ENCODE measurements around the gene PMM2. TPM values are rescaled to one million over a fixed set of nuclear protein-coding genes. Genes with fewer than 3 reads are reported as not detected.

The PMM2 gene
- total RNA-seq, 4 donors from 2014 or later, result 20.0 to 33.0 (median 25.7) TPM

DNA sequence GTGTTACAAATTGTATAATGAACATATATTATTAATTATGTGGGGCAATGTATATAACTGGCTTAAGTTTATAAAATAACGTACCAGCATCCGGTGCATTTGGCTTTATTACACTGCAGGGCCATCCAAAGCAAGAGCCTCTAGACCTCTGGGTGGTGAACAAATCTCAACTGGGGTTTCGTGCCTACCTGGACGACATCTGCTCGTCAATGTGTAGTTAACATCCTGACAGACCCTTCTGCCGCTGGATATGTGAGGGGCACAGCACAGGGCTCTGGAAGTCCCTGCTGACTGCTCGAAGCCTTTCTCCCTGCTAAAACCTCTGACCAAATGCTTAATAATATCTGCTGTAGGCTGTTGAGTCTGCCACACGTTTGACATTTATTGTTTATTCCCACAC is 2.5 kb upstream of the PMM2 start:
- H3K4me1 ChIP-seq, result peaks cover 35% of the 10 kb centered on the region
- H3K36me3 ChIP-seq, result no peaks in the 10 kb centered on the region
- H3K27me3 ChIP-seq, result no peaks in the 10 kb centered on the region
- DNase-seq (ENCODE audit: low spot score in 2 of 2), result no peak
- H3K4me3 ChIP-seq, result no peak overlapping the region
- H3K9me3 ChIP-seq, result no peaks in the 10 kb centered on the region
- H3K27ac ChIP-seq, result no peak overlapping the region
- TF ChIP-seq POLR2AphosphoS5 (IDR thresholded peaks at IDR 0.05) (no peak), EP300 (IDR thresholded peaks at IDR 0.05) (no peak), POLR2A (IDR thresholded peaks at IDR 0.05) (no peak)
- TF ChIP-seq, protein P1, sequence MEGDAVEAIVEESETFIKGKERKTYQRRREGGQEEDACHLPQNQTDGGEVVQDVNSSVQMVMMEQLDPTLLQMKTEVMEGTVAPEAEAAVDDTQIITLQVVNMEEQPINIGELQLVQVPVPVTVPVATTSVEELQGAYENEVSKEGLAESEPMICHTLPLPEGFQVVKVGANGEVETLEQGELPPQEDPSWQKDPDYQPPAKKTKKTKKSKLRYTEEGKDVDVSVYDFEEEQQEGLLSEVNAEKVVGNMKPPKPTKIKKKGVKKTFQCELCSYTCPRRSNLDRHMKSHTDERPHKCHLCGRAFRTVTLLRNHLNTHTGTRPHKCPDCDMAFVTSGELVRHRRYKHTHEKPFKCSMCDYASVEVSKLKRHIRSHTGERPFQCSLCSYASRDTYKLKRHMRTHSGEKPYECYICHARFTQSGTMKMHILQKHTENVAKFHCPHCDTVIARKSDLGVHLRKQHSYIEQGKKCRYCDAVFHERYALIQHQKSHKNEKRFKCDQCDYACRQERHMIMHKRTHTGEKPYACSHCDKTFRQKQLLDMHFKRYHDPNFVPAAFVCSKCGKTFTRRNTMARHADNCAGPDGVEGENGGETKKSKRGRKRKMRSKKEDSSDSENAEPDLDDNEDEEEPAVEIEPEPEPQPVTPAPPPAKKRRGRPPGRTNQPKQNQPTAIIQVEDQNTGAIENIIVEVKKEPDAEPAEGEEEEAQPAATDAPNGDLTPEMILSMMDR (IDR thresholded peaks at IDR 0.05), result no peak
- 88% methylated on average over 8 of the region's 8 CpGs for WGBS

DNA sequence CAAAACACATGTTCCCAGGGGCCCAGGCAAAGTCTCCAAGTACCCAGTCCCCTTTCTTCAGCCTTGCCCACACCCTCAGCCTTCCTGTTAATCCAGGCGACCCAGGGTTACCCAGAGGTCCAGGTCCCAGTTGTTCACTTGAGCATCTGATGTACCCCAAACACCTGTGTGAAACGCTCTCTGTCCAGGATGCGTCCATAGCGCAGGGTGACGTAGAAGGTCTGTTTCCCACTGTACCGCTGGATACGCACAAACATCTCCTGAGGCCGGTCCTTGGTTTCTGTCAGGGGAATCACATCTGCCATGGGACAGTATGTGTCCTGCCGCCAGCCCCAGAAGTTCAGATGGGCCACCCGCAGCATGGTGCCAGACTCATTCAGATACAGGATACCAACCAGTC is 1.8 kb upstream of the PMM2 start:
- 94% methylated on average over 9 of the region's 10 CpGs for WGBS
- H3K9me3 ChIP-seq, result no peaks in the 10 kb centered on the region
- no peaks in the 10 kb centered on the region for H3K27me3 ChIP-seq
- peaks cover 37% of the 10 kb centered on the region for H3K4me1 ChIP-seq
- H3K36me3 ChIP-seq, result no peaks in the 10 kb centered on the region
- no peak overlapping the region for H3K4me3 ChIP-seq
- no peak for DNase-seq (ENCODE audit: low spot score in 2 of 2)
- TF ChIP-seq EP300 (IDR thresholded peaks at IDR 0.05) (no peak), POLR2A (IDR thresholded peaks at IDR 0.05) (no peak), POLR2AphosphoS5 (IDR thresholded peaks at IDR 0.05) (no peak)
- TF ChIP-seq, protein P1 (IDR thresholded peaks at IDR 0.05), result no peak
- no peak overlapping the region for H3K27ac ChIP-seq

DNA sequence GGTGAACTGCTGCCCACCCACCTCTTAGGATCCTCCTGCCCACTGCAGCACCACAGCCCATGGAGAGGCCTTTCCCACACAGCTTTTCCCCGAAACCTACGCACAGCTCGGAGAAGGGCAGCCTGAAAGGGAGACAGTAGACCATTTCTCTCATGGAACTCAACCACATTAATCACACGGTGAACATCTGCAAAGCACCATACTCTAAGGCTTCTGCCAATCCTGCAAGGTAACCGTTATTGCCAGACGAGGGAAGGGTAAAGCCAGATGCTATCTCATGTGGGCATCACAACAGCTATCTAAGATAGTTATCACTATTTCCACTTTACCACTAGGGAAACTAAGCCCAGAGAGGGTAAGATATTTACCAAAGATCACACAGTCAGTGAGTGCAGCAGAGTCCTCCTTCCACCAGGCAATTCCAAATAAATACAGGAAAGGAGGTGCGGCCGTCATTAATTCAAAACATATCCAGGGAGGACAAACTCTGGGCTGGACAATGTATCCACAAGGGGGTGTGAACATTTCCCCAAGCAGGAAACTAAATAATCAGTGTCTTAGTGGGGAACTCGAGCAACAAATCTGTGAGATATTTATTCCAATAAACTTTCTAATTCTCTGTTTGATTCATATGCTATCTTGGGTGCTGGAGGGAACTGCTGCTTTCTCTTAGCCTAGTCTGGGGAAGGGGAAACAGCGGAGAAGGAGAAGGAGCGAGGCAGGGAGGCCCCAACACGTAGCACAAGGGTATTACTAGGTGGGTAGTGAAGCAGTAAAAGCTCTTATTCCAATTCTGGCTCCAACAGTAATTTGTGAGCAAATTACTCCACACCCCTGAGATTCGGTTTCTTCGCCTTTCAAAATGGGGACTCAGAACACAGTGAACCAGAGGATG is 923 bp upstream of the PMM2 start:
- Histone ChIP-seq H3K9me3 (no peaks in the 10 kb centered on the region), H3K36me3 (peaks cover under 1% of the 10 kb centered on the region), H3K27me3 (no peaks in the 10 kb centered on the region), H3K27ac (peak overlapping the region; percentile 83), H3K4me1 (peaks cover 37% of the 10 kb centered on the region), H3K4me3 (peak overlapping the region; percentile 61)
- no peak for DNase-seq (ENCODE audit: low spot score in 2 of 2)
- 30% methylated on average over 14 of the region's 14 CpGs for WGBS
- TF ChIP-seq EP300 (IDR thresholded peaks at IDR 0.05) (no peak), POLR2A (IDR thresholded peaks at IDR 0.05) (no peak), POLR2AphosphoS5 (IDR thresholded peaks at IDR 0.05) (no peak)
- TF ChIP-seq, protein P1 (IDR thresholded peaks at IDR 0.05), result no peak

DNA sequence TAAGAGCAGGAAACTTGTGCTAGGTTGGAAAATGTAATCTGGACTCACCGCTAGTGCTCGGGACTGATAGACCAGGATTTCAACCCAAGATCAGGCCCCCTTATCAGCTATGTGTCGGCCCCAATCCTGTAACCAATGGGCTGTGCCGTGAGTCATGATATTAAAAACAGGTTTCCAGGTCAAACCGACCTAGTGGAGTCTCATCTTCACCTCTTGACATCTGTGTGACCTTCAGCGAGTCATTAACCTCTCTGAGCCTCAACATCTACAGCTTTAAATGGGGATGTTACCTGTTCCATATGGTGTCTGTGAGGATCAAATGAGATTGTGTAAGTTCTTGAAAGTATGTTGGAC is 512 bp downstream of the PMM2 start:
- H3K9me3 ChIP-seq, result no peaks in the 10 kb centered on the region
- peaks cover 37% of the 10 kb centered on the region for H3K4me1 ChIP-seq
- peaks cover 15% of the 10 kb centered on the region for H3K36me3 ChIP-seq
- TF ChIP-seq POLR2A (IDR thresholded peaks at IDR 0.05), result no peak
- TF ChIP-seq EP300 (IDR thresholded peaks at IDR 0.05), result no peak
- no peak for TF ChIP-seq POLR2AphosphoS5 (IDR thresholded peaks at IDR 0.05)
- TF ChIP-seq, protein P1 (IDR thresholded peaks at IDR 0.05), result no peak
- H3K4me3 ChIP-seq, result peak overlapping the region; percentile 61
- H3K27me3 ChIP-seq, result no peaks in the 10 kb centered on the region
- WGBS, result 0% methylated on average over 6 of the region's 6 CpGs
- H3K27ac ChIP-seq, result peak overlapping the region; percentile 83
- DNase-seq (ENCODE audit: low spot score in 2 of 2), result no peak

DNA sequence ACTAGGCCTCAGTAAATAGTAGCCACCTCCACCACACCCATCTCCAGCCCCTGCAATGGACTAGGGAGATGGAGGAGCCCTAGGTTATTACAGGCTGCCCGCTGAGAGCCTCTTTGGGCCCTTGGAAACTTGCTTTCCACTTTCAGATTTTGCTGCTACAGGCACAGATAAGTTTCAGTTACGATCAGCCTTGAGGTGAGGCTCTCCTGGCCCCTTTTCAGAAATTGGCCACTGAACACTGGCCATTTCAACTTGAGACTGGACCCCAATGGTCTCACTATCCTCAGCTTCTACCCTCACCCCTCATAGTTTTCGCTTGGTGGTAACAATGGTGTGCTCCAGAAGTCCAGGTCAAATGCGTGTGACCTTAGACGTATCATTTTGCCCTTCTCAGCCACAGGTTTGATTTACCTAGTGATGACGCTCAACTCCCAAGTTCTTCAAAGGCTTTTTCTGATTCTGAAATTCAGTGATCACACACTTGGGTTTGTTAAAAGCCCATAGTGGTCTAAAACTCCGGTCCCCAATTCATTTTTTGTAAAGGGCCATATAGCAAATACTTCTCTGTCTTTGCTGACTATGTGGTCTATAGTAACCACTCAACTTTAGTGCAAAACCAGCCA is 1.0 kb downstream of the PMM2 start:
- Histone ChIP-seq H3K36me3 (peaks cover 20% of the 10 kb centered on the region), H3K4me3 (peak overlapping the region; percentile 61), H3K27ac (peak overlapping the region; percentile 83), H3K27me3 (no peaks in the 10 kb centered on the region), H3K4me1 (peaks cover 37% of the 10 kb centered on the region), H3K9me3 (no peaks in the 10 kb centered on the region)
- TF ChIP-seq EP300 (IDR thresholded peaks at IDR 0.05), result no peak
- TF ChIP-seq POLR2A (IDR thresholded peaks at IDR 0.05), result no peak
- TF ChIP-seq POLR2AphosphoS5 (IDR thresholded peaks at IDR 0.05), result no peak
- TF ChIP-seq, protein P1 (IDR thresholded peaks at IDR 0.05), result no peak
- WGBS, result 60% methylated on average over 7 of the region's 7 CpGs
- DNase-seq (ENCODE audit: low spot score in 2 of 2), result no peak
